Karpas-422 (cell line): ENCODE measurements around the gene SRL. TPM values are rescaled to one million over a fixed set of nuclear protein-coding genes. Genes with fewer than 3 reads are reported as not detected.

ENCODE experiments used
- DNase-seq: peaks from one replicate; pipeline ENCODE4 v3.0.0-alpha.2; 2015
- H2AFZ ChIP-seq: fragments of 200-600 bp; sonication (generic); 2 replicates; pipeline ENCODE4 v1.6.1; 2014; ENCODE audit warnings: antibody characterized with exemption, low read length, mixed read lengths
- H3K27ac ChIP-seq: fragments of 200-600 bp; sonication (generic); 2 replicates; pipeline ENCODE4 v1.5.1; 2014; ENCODE audit warnings: mild to moderate bottlenecking, low read length, moderate library complexity
- H3K27me3 ChIP-seq: fragments of 200-600 bp; sonication (generic); 2 replicates; pipeline ENCODE4 v1.6.1; 2014; ENCODE audit warnings: low read length, mixed read lengths
- H3K36me3 ChIP-seq: fragments of 200-600 bp; sonication (generic); 2 replicates; pipeline ENCODE4 v1.6.1; 2014; ENCODE audit warnings: low read length, mixed read lengths; ENCODE audit not compliant: insufficient read depth
- H3K4me1 ChIP-seq: fragments of 200-600 bp; sonication (generic); 2 replicates; pipeline ENCODE4 v1.6.1; 2014; ENCODE audit warnings: mild to moderate bottlenecking, low read length, mixed read lengths
- H3K4me2 ChIP-seq: fragments of 200-600 bp; sonication (generic); 2 replicates; pipeline ENCODE4 v1.6.1; 2014; ENCODE audit warnings: low read length, low read depth, mild to moderate bottlenecking; ENCODE audit not compliant: poor library complexity, severe bottlenecking
- H3K4me3 ChIP-seq: fragments of 200-600 bp; sonication (generic); 2 replicates; pipeline ENCODE4 v1.5.1; 2014; ENCODE audit warnings: mild to moderate bottlenecking, antibody characterized with exemption, low read length, mixed read lengths
- H3K79me2 ChIP-seq: fragments of 200-600 bp; sonication (generic); 2 replicates; pipeline ENCODE4 v1.6.1; 2014; ENCODE audit warnings: mild to moderate bottlenecking, low read length, mixed read lengths
- H3K9ac ChIP-seq: fragments of 200-600 bp; sonication (generic); 2 replicates; pipeline ENCODE4 v1.6.0; 2014; ENCODE audit warnings: low read length
- H3K9me2 ChIP-seq: fragments of 200-600 bp; sonication (generic), shearing (Covaris generic); replicated peaks from 2 replicates; pipeline ENCODE4 v1.6.0; 2014; ENCODE audit warnings: mild to moderate bottlenecking, low read length, moderate library complexity; ENCODE audit not compliant: insufficient read depth
- H3K9me3 ChIP-seq: fragments of 300-700, 200-600 bp; sonication (generic); 2 replicates; pipeline ENCODE4 v1.6.1; 2014; ENCODE audit warnings: low read length, mixed read lengths
- H4K20me1 ChIP-seq: fragments of 200-600 bp; sonication (generic); 2 replicates; pipeline ENCODE4 v1.6.1; 2014; ENCODE audit warnings: mild to moderate bottlenecking, antibody characterized with exemption, low read length, low read depth; ENCODE audit not compliant: insufficient read depth
- total RNA-seq: library from RNA; depleted of rRNA; stranded (reverse); fragments of >200 nt; shearing (Covaris generic); gene quantifications from 2 replicates; pipeline ENCODE4 v1.2.3, GENCODE V29; 2014; ENCODE audit warnings: low replicate concordance

The SRL gene
- total RNA-seq, 1 experiment from 2014 or later: 0.11 TPM

GRCh38 chr16:4207229-4207628, 34.7 kb downstream of the SRL start:
- Histone ChIP-seq H4K20me1 (no peaks in the 10 kb centered on the region), H3K27ac (no peak overlapping the region), H3K27me3 (no peaks in the 10 kb centered on the region), H2AFZ (no peak overlapping the region), H3K9ac (no peak overlapping the region), H3K4me3 (no peak overlapping the region), H3K36me3 (no peaks in the 10 kb centered on the region), H3K9me3 (no peaks in the 10 kb centered on the region), H3K79me2 (no peaks in the 10 kb centered on the region), H3K4me2 (no peak overlapping the region), H3K9me2 (no peaks in the 10 kb centered on the region), H3K4me1 (peaks cover 24% of the 10 kb centered on the region)
- no peak for DNase-seq

DNA sequence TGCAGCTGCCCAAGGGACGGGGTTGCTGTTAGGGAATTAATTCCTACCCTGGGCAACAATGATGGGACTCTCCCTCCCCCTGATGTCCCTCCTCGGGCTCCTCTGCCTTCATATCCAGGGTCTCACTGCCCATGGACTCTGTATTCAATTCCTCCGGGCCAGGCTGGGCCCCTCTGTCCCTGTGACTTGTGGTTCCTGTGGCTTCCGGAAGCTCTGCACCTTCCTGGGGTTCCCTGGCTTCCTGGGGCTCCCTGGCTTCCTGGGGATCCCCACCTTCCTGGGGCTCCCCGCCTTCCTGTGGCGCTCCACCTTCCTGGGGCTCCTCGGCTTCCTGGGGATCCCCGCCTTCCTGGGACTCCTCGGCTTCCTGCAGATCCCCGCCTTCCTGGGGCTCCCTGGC, 35.2 kb downstream of the SRL start:
- Histone ChIP-seq H3K27ac (no peak overlapping the region), H2AFZ (no peak overlapping the region), H3K4me1 (peaks cover 24% of the 10 kb centered on the region), H3K79me2 (no peaks in the 10 kb centered on the region), H3K27me3 (no peaks in the 10 kb centered on the region), H3K4me3 (no peak overlapping the region), H3K4me2 (no peak overlapping the region), H4K20me1 (no peaks in the 10 kb centered on the region), H3K9ac (no peak overlapping the region), H3K9me3 (no peaks in the 10 kb centered on the region), H3K36me3 (no peaks in the 10 kb centered on the region), H3K9me2 (no peaks in the 10 kb centered on the region)
- DNase-seq: no peak

DNA sequence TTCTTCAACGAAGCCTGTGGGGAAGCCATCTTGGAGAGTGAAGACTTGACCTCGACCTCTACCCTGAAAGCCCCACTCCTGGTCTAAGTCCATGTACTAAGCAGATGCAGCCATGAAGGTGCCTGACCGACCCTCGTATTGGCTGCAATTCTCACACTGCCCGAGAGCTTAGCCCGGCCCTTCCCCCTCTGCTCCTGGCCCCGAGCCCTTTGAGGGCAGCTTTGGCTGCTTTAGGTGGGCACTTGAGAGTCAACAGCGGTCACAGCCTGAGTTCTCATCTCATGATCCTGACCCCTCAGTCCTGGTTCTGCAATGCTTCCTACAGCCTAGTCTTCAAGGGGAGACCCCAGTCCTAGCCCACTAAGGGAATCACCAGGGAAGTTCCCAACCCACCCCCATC, 35.9 kb downstream of the SRL start:
- Histone ChIP-seq H3K9ac (no peak overlapping the region), H3K4me1 (peaks cover 24% of the 10 kb centered on the region), H3K9me3 (no peaks in the 10 kb centered on the region), H3K4me3 (no peak overlapping the region), H2AFZ (no peak overlapping the region; the same call in 1 of the 2 replicates), H3K9me2 (no peaks in the 10 kb centered on the region), H3K4me2 (peak overlapping the region; percentile 10), H3K27ac (no peak overlapping the region), H3K36me3 (no peaks in the 10 kb centered on the region), H4K20me1 (no peaks in the 10 kb centered on the region), H3K79me2 (no peaks in the 10 kb centered on the region), H3K27me3 (no peaks in the 10 kb centered on the region)
- no peak for DNase-seq

DNA sequence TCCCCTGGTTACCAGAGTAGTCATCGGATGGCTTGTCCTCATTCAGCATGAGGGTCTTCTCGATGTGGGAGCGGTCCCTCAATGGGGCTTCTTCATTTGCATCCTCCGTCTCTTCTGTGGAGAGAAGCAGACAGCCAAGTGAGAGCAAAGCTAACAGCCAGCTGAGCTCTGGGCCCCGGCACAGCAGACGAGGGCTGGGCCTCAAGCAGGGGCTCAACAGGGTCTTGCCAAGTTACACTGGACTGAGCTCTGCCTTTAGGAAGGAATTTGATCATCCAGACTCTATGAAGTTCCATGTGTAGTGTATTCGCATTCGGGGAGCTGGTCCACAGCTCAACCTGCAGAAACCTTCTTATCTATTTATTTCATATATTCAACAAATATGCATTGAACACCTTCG, 37.4 kb downstream of the SRL start:
- no peaks in the 10 kb centered on the region for H3K9me3 ChIP-seq
- H3K9me2 ChIP-seq: no peaks in the 10 kb centered on the region
- H3K4me1 ChIP-seq: peaks cover 24% of the 10 kb centered on the region
- H4K20me1 ChIP-seq: no peaks in the 10 kb centered on the region
- H3K36me3 ChIP-seq: no peaks in the 10 kb centered on the region
- peak; percentile 38 for DNase-seq
- H3K4me2 ChIP-seq: no peak overlapping the region
- H3K79me2 ChIP-seq: no peaks in the 10 kb centered on the region
- H3K4me3 ChIP-seq: no peak overlapping the region
- H3K9ac ChIP-seq: no peak overlapping the region
- H3K27ac ChIP-seq: no peak overlapping the region
- no peak overlapping the region for H2AFZ ChIP-seq
- no peaks in the 10 kb centered on the region for H3K27me3 ChIP-seq

- no peak overlapping the region for H3K27ac ChIP-seq
- no peak overlapping the region for H3K4me2 ChIP-seq
- H3K9me2 ChIP-seq: no peaks in the 10 kb centered on the region
- no peaks in the 10 kb centered on the region for H3K79me2 ChIP-seq
- peaks cover 24% of the 10 kb centered on the region for H3K4me1 ChIP-seq
- no peaks in the 10 kb centered on the region for H3K27me3 ChIP-seq
- no peaks in the 10 kb centered on the region for H3K9me3 ChIP-seq
- H4K20me1 ChIP-seq: no peaks in the 10 kb centered on the region
- no peak overlapping the region for H2AFZ ChIP-seq
- H3K4me3 ChIP-seq: no peak overlapping the region
- H3K36me3 ChIP-seq: no peaks in the 10 kb centered on the region
- H3K9ac ChIP-seq: no peak overlapping the region
- DNase-seq: peak; percentile 35
Observed at GRCh38 chr16:4203748-4204147, 38.1 kb downstream of the SRL start.

GRCh38 chr16:4202615-4203345, 39.1 kb downstream of the SRL start:
- Histone ChIP-seq H3K9me3 (no peaks in the 10 kb centered on the region), H2AFZ (no peak overlapping the region), H3K27ac (no peak overlapping the region), H3K27me3 (no peaks in the 10 kb centered on the region), H4K20me1 (no peaks in the 10 kb centered on the region), H3K9ac (no peak overlapping the region), H3K9me2 (no peaks in the 10 kb centered on the region), H3K4me1 (peaks cover 24% of the 10 kb centered on the region), H3K4me2 (no peak overlapping the region), H3K36me3 (no peaks in the 10 kb centered on the region), H3K79me2 (no peaks in the 10 kb centered on the region), H3K4me3 (no peak overlapping the region)
- DNase-seq: no peak

GRCh38 chr16:4200781-4201137, 41.1 kb downstream of the SRL start:
- Histone ChIP-seq H3K27me3 (no peaks in the 10 kb centered on the region), H3K9me3 (no peaks in the 10 kb centered on the region), H3K27ac (no peak overlapping the region), H3K9ac (no peak overlapping the region), H4K20me1 (no peaks in the 10 kb centered on the region), H3K4me1 (peaks cover 20% of the 10 kb centered on the region), H2AFZ (no peak overlapping the region), H3K4me2 (no peak overlapping the region), H3K36me3 (no peaks in the 10 kb centered on the region), H3K4me3 (no peak overlapping the region), H3K79me2 (no peaks in the 10 kb centered on the region), H3K9me2 (no peaks in the 10 kb centered on the region)
- DNase-seq: no peak

GRCh38 chr16:4200000-4200780, 41.7 kb downstream of the SRL start:
- Histone ChIP-seq H2AFZ (no peak overlapping the region), H3K36me3 (no peaks in the 10 kb centered on the region), H3K27ac (no peak overlapping the region), H3K9me2 (no peaks in the 10 kb centered on the region), H3K4me3 (no peak overlapping the region), H3K4me1 (peaks cover 14% of the 10 kb centered on the region), H3K27me3 (no peaks in the 10 kb centered on the region), H4K20me1 (no peaks in the 10 kb centered on the region), H3K9ac (no peak overlapping the region), H3K9me3 (no peaks in the 10 kb centered on the region), H3K4me2 (no peak overlapping the region), H3K79me2 (no peaks in the 10 kb centered on the region)
- DNase-seq: peak; percentile 75
